ENCODE results near the gene FLVCR2. TPM values are rescaled to one million over a fixed set of nuclear protein-coding genes. Genes with fewer than 3 reads are reported as not detected.

Gene FLVCR2
- total RNA-seq (2022) (3.2 and 4.2 TPM in 2 replicates), Bru-seq, nascent RNA (percentile 38 among the genes with signal in this experiment), BruChase-seq, experiment 1, labeled RNA remaining after a 6-hour chase (percentile 32 among the genes with signal in this experiment), BruChase-seq, experiment 2, labeled RNA remaining after a 2-hour chase (percentile 36 among the genes with signal in this experiment)
- long read RNA-seq, partial matches to known transcripts: 0 of 7 reads
- long read RNA-seq, other reads (novel, unspliced or antisense): 4 of 7 reads

GRCh38 chr14:75578102-75578785 is at the start of gene FLVCR2:
FLVCR2 (plus strand) TSS chr14:75578620; CDS start chr14:75578973, 353 bp downstream.
- peak; percentile 72 for DNase-seq (ENCODE audit: unreplicated experiment)
- H3K27ac Mint-ChIP-seq (ENCODE audit: low read depth, unreplicated experiment): peak within 1 kb of the TSS; percentile 11
- intact Hi-C loops (cut with micrococcal nuclease): loop anchor here (1.0 to 5.0 kb wide), 3 partner anchors 72 to 404 kb away; partner anchors contain the start of gene TGFB3
- ChIA-PET CTCF (interaction anchor here (0.6 to 13.4 kb wide), 30 partner anchors 9 to 810 kb away, joined by 3 to 470 read pairs (median 5); partner anchors contain the start of genes ERG28, TGFB3 and TTLL5), POLR2A (interaction anchor here (1.0 to 6.0 kb wide), 8 partner anchors 15 to 404 kb away, joined by 3 to 230 read pairs (median 4); partner anchors contain the start of genes ERG28, TGFB3 and TTLL5)
- TF ChIP-seq CTCF (IDR thresholded peaks at IDR 0.05; ENCODE audit: unreplicated experiment): no peak
- H3K9me3 Mint-ChIP-seq (ENCODE audit: unreplicated experiment): no peaks in the 10 kb centered on the region
- peaks cover 14% of the 10 kb centered on the region for H3K27me3 Mint-ChIP-seq (ENCODE audit: insufficient read depth, unreplicated experiment)
- BruUV-seq (replicated peaks): no TSS peak
- H3K36me3 Mint-ChIP-seq (ENCODE audit: insufficient read depth, unreplicated experiment): no peaks in the 10 kb centered on the region
- H3K4me3 Mint-ChIP-seq (ENCODE audit: unreplicated experiment): no peak within 1 kb of the TSS
- H3K4me1 Mint-ChIP-seq (ENCODE audit: insufficient read depth, unreplicated experiment): no peaks in the 10 kb centered on the region

GRCh38 chr14:75531256-75531655 is 47.2 kb upstream of the FLVCR2 start:
- POLR2A ChIA-PET: interaction anchor here (0.7 kb wide), 1 partner anchor 19 kb away, joined by 3 read pairs; no protein-coding TSS in a partner anchor
- Mint-ChIP-seq H3K4me3 (ENCODE audit: unreplicated experiment) (no peak overlapping the region), H3K4me1 (ENCODE audit: insufficient read depth, unreplicated experiment) (peaks cover 34% of the 10 kb centered on the region), H3K27me3 (ENCODE audit: insufficient read depth, unreplicated experiment) (no peaks in the 10 kb centered on the region), H3K9me3 (ENCODE audit: unreplicated experiment) (no peaks in the 10 kb centered on the region), H3K36me3 (ENCODE audit: insufficient read depth, unreplicated experiment) (no peaks in the 10 kb centered on the region), H3K27ac (ENCODE audit: low read depth, unreplicated experiment) (peak overlapping the region; percentile 65)
- intact Hi-C loops (cut with micrococcal nuclease): no loop called here
- CTCF ChIA-PET: interaction anchor here (0.5 to 1.4 kb wide), 4 partner anchors 29 to 625 kb away, joined by 3 to 4 read pairs (median 3); no protein-coding TSS in a partner anchor
- no peak for DNase-seq (ENCODE audit: unreplicated experiment)
- no TSS peak for BruUV-seq (replicated peaks)
- TF ChIP-seq CTCF (IDR thresholded peaks at IDR 0.05; ENCODE audit: unreplicated experiment): no peak

- Mint-ChIP-seq H3K27me3 (ENCODE audit: insufficient read depth, unreplicated experiment) (no peaks in the 10 kb centered on the region), H3K4me3 (ENCODE audit: unreplicated experiment) (no peak overlapping the region), H3K27ac (ENCODE audit: low read depth, unreplicated experiment) (peak overlapping the region; percentile 65), H3K36me3 (ENCODE audit: insufficient read depth, unreplicated experiment) (no peaks in the 10 kb centered on the region), H3K9me3 (ENCODE audit: unreplicated experiment) (no peaks in the 10 kb centered on the region), H3K4me1 (ENCODE audit: insufficient read depth, unreplicated experiment) (peaks cover 37% of the 10 kb centered on the region)
- peak; percentile 49 for DNase-seq (ENCODE audit: unreplicated experiment)
- POLR2A ChIA-PET: interaction anchor here (0.7 kb wide), 2 partner anchors 18 to 29 kb away, joined by 3 read pairs; no protein-coding TSS in a partner anchor
- no peak for TF ChIP-seq CTCF (IDR thresholded peaks at IDR 0.05; ENCODE audit: unreplicated experiment)
- CTCF ChIA-PET: interaction anchor here (1.0 to 1.4 kb wide), 2 partner anchors 28 to 29 kb away, joined by 3 to 4 read pairs; no protein-coding TSS in a partner anchor
- BruUV-seq (replicated peaks): no TSS peak
- intact Hi-C loops (cut with micrococcal nuclease): no loop called here
Measured at GRCh38 chr14:75531660-75532317, 46.6 kb upstream of the FLVCR2 start.

Measured in MCF 10A (cell line).